ENCODE data around the gene INPP4B. TPM values are rescaled to one million over a fixed set of nuclear protein-coding genes. Genes with fewer than 3 reads are reported as not detected.
A peak's percentile ranks its signal among the peaks of the same experiment; 100 is the strongest.
"Not testable (repeated sequence)": the region's sequence is repeated elsewhere in the genome, so short reads cannot be mapped to it uniquely, and the experiment has no call there.

The INPP4B gene
- total RNA-seq, 1 experiment from 2014 or later, result 0.07 TPM

DNA sequence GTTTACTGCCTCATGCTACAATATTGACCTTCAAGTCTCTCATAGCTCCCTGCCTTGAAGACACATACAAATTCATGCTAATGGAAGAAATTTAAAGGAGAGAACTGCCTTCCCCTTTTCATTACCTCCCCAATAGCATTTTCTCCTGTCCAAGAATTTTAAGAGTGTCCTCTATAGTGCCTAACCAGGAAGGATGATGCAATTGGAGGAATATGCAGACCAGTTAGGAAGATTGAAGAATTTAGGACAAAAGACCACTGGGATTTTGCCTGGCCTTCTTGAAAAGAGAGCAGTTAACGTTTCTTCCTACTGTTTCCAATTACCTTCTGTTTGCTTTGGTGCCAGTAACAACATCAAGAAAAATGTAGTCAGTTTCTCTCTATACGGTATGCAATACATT is 443.9 kb downstream of the INPP4B start:
- no peaks in the 10 kb centered on the region for H3K36me3 Mint-ChIP-seq (ENCODE audit: insufficient read depth in 1 of 3, low read depth in 3 of 3)
- no peak for DNase-seq

DNA sequence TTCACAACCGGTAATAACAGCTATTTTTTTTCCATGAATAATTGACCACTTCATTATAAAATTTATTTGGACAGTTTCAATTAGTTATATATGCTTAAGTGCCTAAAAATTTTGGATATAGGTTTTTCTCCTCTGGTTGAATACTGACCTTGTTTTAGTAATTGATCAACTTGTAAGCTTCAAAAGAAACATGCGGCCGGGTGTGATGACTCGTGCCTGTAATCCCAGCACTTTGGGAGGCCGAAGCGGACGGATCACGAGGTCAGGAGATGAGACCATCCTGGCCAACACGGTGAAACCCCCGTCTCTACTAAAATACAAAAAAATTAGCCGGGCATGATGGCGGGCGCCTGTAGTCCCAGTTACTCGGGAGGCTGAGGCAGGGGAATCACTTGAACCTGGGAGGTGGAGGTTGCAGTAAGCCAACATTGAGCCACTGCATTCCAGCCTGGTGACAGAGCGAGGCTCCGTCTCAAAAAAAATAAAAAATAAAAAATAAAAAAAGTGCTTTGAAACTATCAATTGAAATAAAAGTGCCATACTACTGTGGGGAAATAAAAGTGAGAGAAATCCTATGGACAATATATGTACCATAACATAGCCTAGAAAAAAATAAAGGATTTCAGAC is 448.6 kb downstream of the INPP4B start:
- H4K8ac ChIP-seq (replicated peaks; ENCODE audit: insufficient read length, low read depth, low read length); H2AK5ac ChIP-seq (ENCODE audit: insufficient read length, low read length); H2AFZ ChIP-seq (ENCODE audit: low read length); H4K91ac ChIP-seq (ENCODE audit: insufficient read length, low read depth, low read length); H3K79me1 ChIP-seq (ENCODE audit: insufficient read depth, low read depth, low read length, poor library complexity, severe bottlenecking); H3K27me3 ChIP-seq (ENCODE audit: insufficient read depth, low read length); H2BK12ac ChIP-seq (ENCODE audit: insufficient read length, low read depth, low read length); H3K56ac ChIP-seq (ENCODE audit: insufficient read length, low read depth, low read length); H3K27ac Mint-ChIP-seq; H3K27me3 Mint-ChIP-seq (ENCODE audit: low read depth); H3K4me2 ChIP-seq (ENCODE audit: insufficient read depth, insufficient read length, low read length); H3K23me2 ChIP-seq (ENCODE audit: insufficient read length, low read depth, low read length, poor library complexity, severe bottlenecking); H4K20me1 ChIP-seq (ENCODE audit: control insufficient read depth, insufficient read depth, insufficient read length); H2BK15ac ChIP-seq (ENCODE audit: low read depth, low read length); H3K18ac ChIP-seq (ENCODE audit: insufficient read length, low read depth, low read length); H3K9me3 ChIP-seq (ENCODE audit: control insufficient read depth, low read depth, low read length); H2BK20ac ChIP-seq (ENCODE audit: low read depth, low read length, poor library complexity, severe bottlenecking); H3K79me2 ChIP-seq (ENCODE audit: insufficient read depth, low read length); H3K23ac ChIP-seq (ENCODE audit: insufficient read length, low read depth, low read length); H3K4me3 Mint-ChIP-seq; H4K5ac ChIP-seq (ENCODE audit: insufficient read length, low read depth, low read length); DNase-seq; H3K4ac ChIP-seq (ENCODE audit: low read depth, low read length); H2BK120ac ChIP-seq (ENCODE audit: low read depth, low read length, poor library complexity, severe bottlenecking); H3K36me3 Mint-ChIP-seq (ENCODE audit: insufficient read depth in 1 of 3, low read depth in 3 of 3); H3K27ac ChIP-seq (ENCODE audit: insufficient read length, low read depth, low read length); H3K14ac ChIP-seq (ENCODE audit: insufficient read depth, low read length); H2BK5ac ChIP-seq (ENCODE audit: insufficient read length, low read length); H3K4me1 ChIP-seq (ENCODE audit: insufficient read depth, low read length); H3K9me3 Mint-ChIP-seq; H3K9ac ChIP-seq (ENCODE audit: extremely low read depth, insufficient read length, low read length); H3T11ph ChIP-seq (ENCODE audit: low read length): not testable (repeated sequence)
- no CpG with 5 or more reads among the region's 16 CpGs for WGBS (ENCODE audit: extremely low coverage, insufficient read length, low lambda C conversion rate)
- peaks cover 14 to 21% of the 10 kb centered on the region in 2 experiments for H3K4me1 Mint-ChIP-seq

More for the DNA sequence above, 443.9 kb downstream of the INPP4B start:
- H3K9ac ChIP-seq (ENCODE audit: extremely low read depth, insufficient read length, low read length), result no peak overlapping the region
- H3K9me3 Mint-ChIP-seq, result no peaks in the 10 kb centered on the region
- no CpG with 5 or more reads among the region's 2 CpGs for WGBS (ENCODE audit: extremely low coverage, insufficient read length, low lambda C conversion rate)
- no peak overlapping the region for H3K4ac ChIP-seq (ENCODE audit: low read depth, low read length)
- H2AK5ac ChIP-seq (ENCODE audit: insufficient read length, low read length), result no peak overlapping the region
- H3K4me3 Mint-ChIP-seq, result no peak overlapping the region
- H3K9me3 ChIP-seq (ENCODE audit: control insufficient read depth, low read depth, low read length), result no peaks in the 10 kb centered on the region
- peak overlapping the region in 1 of 3 experiments; percentile 32; a peak in 2 of 7 replicates for H3K27ac Mint-ChIP-seq
- H4K91ac ChIP-seq (ENCODE audit: insufficient read length, low read depth, low read length), result no peak overlapping the region
- H2BK120ac ChIP-seq (ENCODE audit: low read depth, low read length, poor library complexity, severe bottlenecking), result no peak overlapping the region
- no peak overlapping the region for H2AFZ ChIP-seq (ENCODE audit: low read length)
- H3K23me2 ChIP-seq (ENCODE audit: insufficient read length, low read depth, low read length, poor library complexity, severe bottlenecking), result no peaks in the 10 kb centered on the region
- H2BK20ac ChIP-seq (ENCODE audit: low read depth, low read length, poor library complexity, severe bottlenecking), result no peak overlapping the region
- no peak overlapping the region for H2BK12ac ChIP-seq (ENCODE audit: insufficient read length, low read depth, low read length)
- peaks cover 40% of the 10 kb centered on the region in 2 experiments for H3K4me1 Mint-ChIP-seq
- H4K5ac ChIP-seq (ENCODE audit: insufficient read length, low read depth, low read length), result no peak overlapping the region
- no peak overlapping the region for H3K56ac ChIP-seq (ENCODE audit: insufficient read length, low read depth, low read length)
- no peaks in the 10 kb centered on the region for H3K79me1 ChIP-seq (ENCODE audit: insufficient read depth, low read depth, low read length, poor library complexity, severe bottlenecking)
- no peaks in the 10 kb centered on the region for H3K79me2 ChIP-seq (ENCODE audit: insufficient read depth, low read length)
- no peak overlapping the region for H3T11ph ChIP-seq (ENCODE audit: low read length)
- H3K27me3 Mint-ChIP-seq (ENCODE audit: low read depth), result no peaks in the 10 kb centered on the region
- H4K8ac ChIP-seq (replicated peaks; ENCODE audit: insufficient read length, low read depth, low read length), result no peak overlapping the region
- H3K23ac ChIP-seq (ENCODE audit: insufficient read length, low read depth, low read length), result no peak overlapping the region
- H4K20me1 ChIP-seq (ENCODE audit: control insufficient read depth, insufficient read depth, insufficient read length), result no peaks in the 10 kb centered on the region
- peaks cover 5% of the 10 kb centered on the region; the same call in 1 of the 2 replicates for H3K4me1 ChIP-seq (ENCODE audit: insufficient read depth, low read length)
- H3K27ac ChIP-seq (ENCODE audit: insufficient read length, low read depth, low read length), result no peak overlapping the region
- H2BK15ac ChIP-seq (ENCODE audit: low read depth, low read length), result no peak overlapping the region
- H2BK5ac ChIP-seq (ENCODE audit: insufficient read length, low read length), result no peak overlapping the region
- no peaks in the 10 kb centered on the region for H3K27me3 ChIP-seq (ENCODE audit: insufficient read depth, low read length)
- TF ChIP-seq, protein P1, sequence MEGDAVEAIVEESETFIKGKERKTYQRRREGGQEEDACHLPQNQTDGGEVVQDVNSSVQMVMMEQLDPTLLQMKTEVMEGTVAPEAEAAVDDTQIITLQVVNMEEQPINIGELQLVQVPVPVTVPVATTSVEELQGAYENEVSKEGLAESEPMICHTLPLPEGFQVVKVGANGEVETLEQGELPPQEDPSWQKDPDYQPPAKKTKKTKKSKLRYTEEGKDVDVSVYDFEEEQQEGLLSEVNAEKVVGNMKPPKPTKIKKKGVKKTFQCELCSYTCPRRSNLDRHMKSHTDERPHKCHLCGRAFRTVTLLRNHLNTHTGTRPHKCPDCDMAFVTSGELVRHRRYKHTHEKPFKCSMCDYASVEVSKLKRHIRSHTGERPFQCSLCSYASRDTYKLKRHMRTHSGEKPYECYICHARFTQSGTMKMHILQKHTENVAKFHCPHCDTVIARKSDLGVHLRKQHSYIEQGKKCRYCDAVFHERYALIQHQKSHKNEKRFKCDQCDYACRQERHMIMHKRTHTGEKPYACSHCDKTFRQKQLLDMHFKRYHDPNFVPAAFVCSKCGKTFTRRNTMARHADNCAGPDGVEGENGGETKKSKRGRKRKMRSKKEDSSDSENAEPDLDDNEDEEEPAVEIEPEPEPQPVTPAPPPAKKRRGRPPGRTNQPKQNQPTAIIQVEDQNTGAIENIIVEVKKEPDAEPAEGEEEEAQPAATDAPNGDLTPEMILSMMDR (conservative IDR thresholded peaks at IDR 0.05), result no peak
- no peak overlapping the region for H3K4me2 ChIP-seq (ENCODE audit: insufficient read depth, insufficient read length, low read length)
- no peak overlapping the region for H3K18ac ChIP-seq (ENCODE audit: insufficient read length, low read depth, low read length)
- H3K14ac ChIP-seq (ENCODE audit: insufficient read depth, low read length), result no peak overlapping the region

Data from H9 (cell line).